Stimulated activated naive CD8-positive, alpha-beta T cell treated with anti-CD3 and anti-CD28 coated beads, Interleukin-15, Interleukin-2, amounts not matched to agents 100 ng/mL and 50 ng/mL, for 24 hours (primary cell): ENCODE data around the gene CLCN6.

Experiments used
- H3K27ac Mint-ChIP-seq: one replicate; pipeline ENCODE4 v1.8.0; 2021; ENCODE audit warnings: mild to moderate bottlenecking, mixed read lengths
- H3K27me3 Mint-ChIP-seq: one replicate; pipeline ENCODE4 v1.8.0; 2021; ENCODE audit warnings: mixed read lengths
- H3K36me3 Mint-ChIP-seq: one replicate; pipeline ENCODE4 v1.8.0; 2021; ENCODE audit warnings: low read depth, mixed read lengths
- H3K4me1 Mint-ChIP-seq: one replicate; pipeline ENCODE4 v1.8.0; 2021; ENCODE audit warnings: low read depth, mixed read lengths
- H3K4me3 Mint-ChIP-seq: one replicate; pipeline ENCODE4 v1.8.0; 2021; ENCODE audit warnings: mild to moderate bottlenecking, mixed read lengths
- H3K9me3 Mint-ChIP-seq: one replicate; pipeline ENCODE4 v1.8.0; 2021; ENCODE audit warnings: mixed read lengths

CLCN6 gene

GRCh38 chr1:11823366-11824137 lies 17.6 kb downstream of the CLCN6 start:
- H3K9me3 Mint-ChIP-seq = no peaks in the 10 kb centered on the region
- H3K4me3 Mint-ChIP-seq = no peak overlapping the region
- no peak overlapping the region for H3K27ac Mint-ChIP-seq
- no peaks in the 10 kb centered on the region for H3K4me1 Mint-ChIP-seq
- H3K36me3 Mint-ChIP-seq = peaks cover 37% of the 10 kb centered on the region
- H3K27me3 Mint-ChIP-seq = no peaks in the 10 kb centered on the region

GRCh38 chr1:11825131-11825530 lies 19.1 kb downstream of the CLCN6 start:
- H3K9me3 Mint-ChIP-seq = no peaks in the 10 kb centered on the region
- no peak overlapping the region for H3K27ac Mint-ChIP-seq
- no peaks in the 10 kb centered on the region for H3K4me1 Mint-ChIP-seq
- peaks cover 30% of the 10 kb centered on the region for H3K36me3 Mint-ChIP-seq
- H3K27me3 Mint-ChIP-seq = no peaks in the 10 kb centered on the region
- H3K4me3 Mint-ChIP-seq = no peak overlapping the region

- peaks cover 25% of the 10 kb centered on the region for H3K36me3 Mint-ChIP-seq
- no peaks in the 10 kb centered on the region for H3K9me3 Mint-ChIP-seq
- no peak overlapping the region for H3K27ac Mint-ChIP-seq
- H3K27me3 Mint-ChIP-seq = no peaks in the 10 kb centered on the region
- no peaks in the 10 kb centered on the region for H3K4me1 Mint-ChIP-seq
- H3K4me3 Mint-ChIP-seq = no peak overlapping the region
Measured at GRCh38 chr1:11826946-11827345, 21.0 kb downstream of the CLCN6 start.

- no peak overlapping the region for H3K4me3 Mint-ChIP-seq
- no peaks in the 10 kb centered on the region for H3K9me3 Mint-ChIP-seq
- no peaks in the 10 kb centered on the region for H3K27me3 Mint-ChIP-seq
- H3K4me1 Mint-ChIP-seq = no peaks in the 10 kb centered on the region
- H3K27ac Mint-ChIP-seq = no peak overlapping the region
- H3K36me3 Mint-ChIP-seq = peaks cover 28% of the 10 kb centered on the region
Measured at GRCh38 chr1:11828511-11828910, 22.5 kb downstream of the CLCN6 start.

- H3K4me3 Mint-ChIP-seq = no peak overlapping the region
- no peaks in the 10 kb centered on the region for H3K4me1 Mint-ChIP-seq
- no peaks in the 10 kb centered on the region for H3K9me3 Mint-ChIP-seq
- no peaks in the 10 kb centered on the region for H3K27me3 Mint-ChIP-seq
- no peak overlapping the region for H3K27ac Mint-ChIP-seq
- H3K36me3 Mint-ChIP-seq = peaks cover 29% of the 10 kb centered on the region
Measured at GRCh38 chr1:11831945-11832725, 26.1 kb downstream of the CLCN6 start.

GRCh38 chr1:11833497-11833896 lies 27.5 kb downstream of the CLCN6 start:
- H3K4me3 Mint-ChIP-seq = no peak overlapping the region
- H3K36me3 Mint-ChIP-seq = peaks cover 23% of the 10 kb centered on the region
- H3K4me1 Mint-ChIP-seq = no peaks in the 10 kb centered on the region
- no peaks in the 10 kb centered on the region for H3K27me3 Mint-ChIP-seq
- no peak overlapping the region for H3K27ac Mint-ChIP-seq
- no peaks in the 10 kb centered on the region for H3K9me3 Mint-ChIP-seq

GRCh38 chr1:11833900-11834299 lies 27.9 kb downstream of the CLCN6 start:
- no peaks in the 10 kb centered on the region for H3K27me3 Mint-ChIP-seq
- H3K4me3 Mint-ChIP-seq = no peak overlapping the region
- no peaks in the 10 kb centered on the region for H3K4me1 Mint-ChIP-seq
- no peak overlapping the region for H3K27ac Mint-ChIP-seq
- no peaks in the 10 kb centered on the region for H3K9me3 Mint-ChIP-seq
- peaks cover 27% of the 10 kb centered on the region for H3K36me3 Mint-ChIP-seq

- Mint-ChIP-seq H3K9me3 (no peaks in the 10 kb centered on the region), H3K27me3 (no peaks in the 10 kb centered on the region), H3K27ac (no peak overlapping the region), H3K36me3 (peaks cover 30% of the 10 kb centered on the region), H3K4me1 (no peaks in the 10 kb centered on the region), H3K4me3 (no peak overlapping the region)
Measured at GRCh38 chr1:11835441-11836225, 29.6 kb downstream of the CLCN6 start.

- Mint-ChIP-seq H3K9me3 (no peaks in the 10 kb centered on the region), H3K27me3 (no peaks in the 10 kb centered on the region), H3K4me1 (no peaks in the 10 kb centered on the region), H3K36me3 (peaks cover 41% of the 10 kb centered on the region), H3K27ac (no peak overlapping the region), H3K4me3 (no peak overlapping the region)
Measured at GRCh38 chr1:11836955-11837766, 31.2 kb downstream of the CLCN6 start.

- Mint-ChIP-seq H3K27me3 (no peaks in the 10 kb centered on the region), H3K9me3 (no peaks in the 10 kb centered on the region), H3K36me3 (peaks cover 44% of the 10 kb centered on the region), H3K4me3 (no peak overlapping the region), H3K27ac (no peak overlapping the region), H3K4me1 (no peaks in the 10 kb centered on the region)
Measured at GRCh38 chr1:11837767-11838348, 31.9 kb downstream of the CLCN6 start.

- peaks cover 39% of the 10 kb centered on the region for H3K36me3 Mint-ChIP-seq
- no peaks in the 10 kb centered on the region for H3K4me1 Mint-ChIP-seq
- H3K9me3 Mint-ChIP-seq = no peaks in the 10 kb centered on the region
- H3K27me3 Mint-ChIP-seq = no peaks in the 10 kb centered on the region
- no peak overlapping the region for H3K27ac Mint-ChIP-seq
- no peak overlapping the region for H3K4me3 Mint-ChIP-seq
Measured at GRCh38 chr1:11838349-11839272, 32.6 kb downstream of the CLCN6 start.

GRCh38 chr1:11839727-11840705 lies 34.0 kb downstream of the CLCN6 start:
- Mint-ChIP-seq H3K27me3 (no peaks in the 10 kb centered on the region), H3K4me3 (no peak overlapping the region), H3K27ac (no peak overlapping the region), H3K9me3 (no peaks in the 10 kb centered on the region), H3K36me3 (peaks cover 44% of the 10 kb centered on the region), H3K4me1 (no peaks in the 10 kb centered on the region)
